Measurements from ENCODE around the gene MLN.

DNA sequence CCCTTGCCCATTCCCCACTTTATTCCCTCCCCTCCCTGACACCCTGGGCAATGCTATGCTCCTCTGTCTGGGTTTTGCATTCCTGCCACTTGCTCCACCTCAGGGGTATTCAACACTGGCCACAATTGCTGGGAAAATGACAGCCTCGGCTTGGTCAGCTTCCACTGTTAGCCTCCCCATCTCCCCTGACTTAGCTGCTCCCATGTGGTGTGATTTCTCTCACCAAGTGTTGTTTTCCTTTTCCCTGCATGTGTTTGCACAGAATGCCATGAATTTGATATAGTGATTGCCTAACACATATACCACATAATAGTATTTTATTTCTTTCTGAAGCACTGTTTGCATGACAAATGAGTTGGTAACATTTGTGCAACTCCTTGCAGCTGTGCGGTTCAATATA, 13.4 kb downstream of the MLN start:
- TF ChIP-seq, protein P1, sequence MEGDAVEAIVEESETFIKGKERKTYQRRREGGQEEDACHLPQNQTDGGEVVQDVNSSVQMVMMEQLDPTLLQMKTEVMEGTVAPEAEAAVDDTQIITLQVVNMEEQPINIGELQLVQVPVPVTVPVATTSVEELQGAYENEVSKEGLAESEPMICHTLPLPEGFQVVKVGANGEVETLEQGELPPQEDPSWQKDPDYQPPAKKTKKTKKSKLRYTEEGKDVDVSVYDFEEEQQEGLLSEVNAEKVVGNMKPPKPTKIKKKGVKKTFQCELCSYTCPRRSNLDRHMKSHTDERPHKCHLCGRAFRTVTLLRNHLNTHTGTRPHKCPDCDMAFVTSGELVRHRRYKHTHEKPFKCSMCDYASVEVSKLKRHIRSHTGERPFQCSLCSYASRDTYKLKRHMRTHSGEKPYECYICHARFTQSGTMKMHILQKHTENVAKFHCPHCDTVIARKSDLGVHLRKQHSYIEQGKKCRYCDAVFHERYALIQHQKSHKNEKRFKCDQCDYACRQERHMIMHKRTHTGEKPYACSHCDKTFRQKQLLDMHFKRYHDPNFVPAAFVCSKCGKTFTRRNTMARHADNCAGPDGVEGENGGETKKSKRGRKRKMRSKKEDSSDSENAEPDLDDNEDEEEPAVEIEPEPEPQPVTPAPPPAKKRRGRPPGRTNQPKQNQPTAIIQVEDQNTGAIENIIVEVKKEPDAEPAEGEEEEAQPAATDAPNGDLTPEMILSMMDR (IDR thresholded peaks at IDR 0.05): no peak
- no peak for TF ChIP-seq POLR2A (IDR thresholded peaks at IDR 0.05)

All from uterus (tissue), 2 donors.